ENCODE data around the gene RNF113A.
"Not testable (repeated sequence)": the region's sequence is repeated elsewhere in the genome, so short reads cannot be mapped to it uniquely, and the experiment has no call there.

Gene RNF113A

GRCh38 chrX:119895843-119896326, 24.4 kb upstream of the RNF113A start, which contains the start of gene AKAP14:
TSS of gene AKAP14 (plus strand) at chrX:119895893. CDS start at chrX:119903224, 7,331 bp downstream.
- TF ChIP-seq, protein P1, sequence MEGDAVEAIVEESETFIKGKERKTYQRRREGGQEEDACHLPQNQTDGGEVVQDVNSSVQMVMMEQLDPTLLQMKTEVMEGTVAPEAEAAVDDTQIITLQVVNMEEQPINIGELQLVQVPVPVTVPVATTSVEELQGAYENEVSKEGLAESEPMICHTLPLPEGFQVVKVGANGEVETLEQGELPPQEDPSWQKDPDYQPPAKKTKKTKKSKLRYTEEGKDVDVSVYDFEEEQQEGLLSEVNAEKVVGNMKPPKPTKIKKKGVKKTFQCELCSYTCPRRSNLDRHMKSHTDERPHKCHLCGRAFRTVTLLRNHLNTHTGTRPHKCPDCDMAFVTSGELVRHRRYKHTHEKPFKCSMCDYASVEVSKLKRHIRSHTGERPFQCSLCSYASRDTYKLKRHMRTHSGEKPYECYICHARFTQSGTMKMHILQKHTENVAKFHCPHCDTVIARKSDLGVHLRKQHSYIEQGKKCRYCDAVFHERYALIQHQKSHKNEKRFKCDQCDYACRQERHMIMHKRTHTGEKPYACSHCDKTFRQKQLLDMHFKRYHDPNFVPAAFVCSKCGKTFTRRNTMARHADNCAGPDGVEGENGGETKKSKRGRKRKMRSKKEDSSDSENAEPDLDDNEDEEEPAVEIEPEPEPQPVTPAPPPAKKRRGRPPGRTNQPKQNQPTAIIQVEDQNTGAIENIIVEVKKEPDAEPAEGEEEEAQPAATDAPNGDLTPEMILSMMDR (IDR thresholded peaks at IDR 0.05; ENCODE audit: low read depth, low read length, missing control alignments), result no peak
- no peak within 1 kb of the TSS for H3K4me3 ChIP-seq (ENCODE audit: low read depth, low read length)
- in situ Hi-C loops (cut with HindIII; ENCODE audit: low sequenced_read_pairs), result no loop called here
- no peak for DNase-seq (ENCODE audit: low read depth)

DNA sequence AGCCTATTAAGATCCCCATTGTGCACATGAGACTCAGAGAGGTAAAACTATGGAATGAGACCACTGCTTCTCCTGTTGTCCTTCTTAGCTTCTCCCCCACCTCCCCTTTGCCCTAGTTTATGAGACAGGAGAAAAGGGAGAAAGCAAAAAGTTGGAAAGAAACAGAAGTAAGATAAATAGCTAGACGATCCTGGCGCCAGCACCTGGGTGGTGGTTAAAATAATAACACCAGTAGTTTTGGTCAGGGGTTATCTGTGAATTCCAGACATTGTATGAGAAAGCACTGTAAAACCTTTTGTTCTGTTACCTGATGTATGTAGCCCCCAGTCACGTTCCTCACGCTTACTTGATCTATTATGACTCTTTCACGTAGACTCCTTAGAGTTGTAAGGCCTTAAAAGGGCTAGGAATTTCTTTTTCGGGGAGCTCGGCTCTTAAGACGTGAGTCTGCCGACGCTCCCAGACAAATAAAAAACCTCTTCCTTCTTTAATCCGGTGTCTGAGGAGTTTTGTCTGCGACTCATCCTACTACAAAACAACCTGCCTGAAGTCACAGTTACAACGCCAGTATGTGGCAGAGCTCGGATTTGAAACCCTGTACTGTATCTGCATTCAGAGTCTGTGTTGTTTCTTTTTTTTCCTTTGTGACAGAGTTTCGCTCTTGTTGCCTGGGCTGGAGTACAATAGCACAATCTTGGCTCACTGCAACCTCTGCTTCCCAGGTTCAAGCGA, 20.6 kb upstream of the RNF113A start:
- H3K4me3 ChIP-seq (ENCODE audit: low read depth, low read length); DNase-seq (ENCODE audit: low read depth); in situ Hi-C loops (cut with HindIII; ENCODE audit: low sequenced_read_pairs): not testable (repeated sequence)

DNA sequence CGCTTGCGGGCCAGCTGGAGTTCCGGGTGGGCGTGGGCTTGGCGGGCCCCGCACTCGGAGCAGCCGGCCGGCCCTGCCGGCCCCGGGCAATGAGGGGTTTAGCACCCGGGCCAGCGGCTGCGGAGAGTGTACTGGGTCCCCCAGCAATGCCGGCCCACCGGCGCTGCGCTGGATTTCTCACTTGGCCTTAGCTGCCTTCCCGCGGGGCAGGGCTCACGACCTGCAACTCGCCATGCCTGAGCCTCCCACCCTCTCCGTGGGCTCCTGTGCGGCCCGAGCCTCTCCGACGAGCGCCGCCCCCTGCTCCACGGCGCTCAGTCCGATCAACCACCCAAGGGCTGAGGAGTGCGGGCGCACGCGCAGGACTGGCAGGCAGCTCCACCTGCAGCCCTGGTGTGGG, 19.1 kb upstream of the RNF113A start:
- DNase-seq (ENCODE audit: low read depth); H3K4me3 ChIP-seq (ENCODE audit: low read depth, low read length); in situ Hi-C loops (cut with HindIII; ENCODE audit: low sequenced_read_pairs): not testable (repeated sequence)

DNA sequence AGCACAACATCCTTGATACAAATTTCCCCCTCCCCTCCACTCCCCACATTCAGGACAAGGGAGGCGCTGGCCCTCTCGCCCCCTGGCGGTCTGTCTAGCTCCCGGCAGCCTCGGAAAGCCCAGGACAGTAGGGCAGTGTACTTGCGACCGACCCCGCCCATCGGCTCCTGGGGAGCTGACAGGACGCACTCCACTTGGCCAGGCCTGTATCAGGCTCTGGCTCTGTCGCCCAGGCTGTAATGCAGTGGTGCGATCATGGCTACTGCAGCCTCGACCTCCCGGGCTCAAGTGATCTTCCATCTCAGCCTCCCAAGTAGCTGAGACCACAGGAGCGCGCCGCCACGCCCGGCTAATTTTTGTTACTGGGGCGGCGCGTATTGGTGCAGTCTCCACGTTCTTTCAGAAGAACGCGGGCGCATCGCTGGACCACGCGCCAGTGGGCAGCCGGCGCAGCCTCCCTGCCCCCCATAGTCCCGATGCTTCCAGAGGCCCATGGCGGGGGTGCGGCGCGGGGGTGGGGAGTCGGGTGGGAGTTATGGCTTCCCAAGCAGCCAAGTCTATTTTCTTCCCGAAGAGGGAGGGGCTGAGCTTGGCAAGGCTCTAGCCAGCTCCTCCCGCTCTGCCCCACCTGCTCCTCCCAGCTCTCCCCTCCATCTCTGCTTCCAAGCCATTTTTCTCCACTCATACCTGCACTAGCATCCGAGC, 16.3 kb upstream of the RNF113A start:
- no peak for DNase-seq (ENCODE audit: low read depth)
- in situ Hi-C loops (cut with HindIII; ENCODE audit: low sequenced_read_pairs), result no loop called here
- peak overlapping the region; percentile 34 for H3K4me3 ChIP-seq (ENCODE audit: low read depth, low read length)
- TF ChIP-seq, protein P1 (IDR thresholded peaks at IDR 0.05; ENCODE audit: low read depth, low read length, missing control alignments), result peak; percentile 62

GRCh38 chrX:119885554-119886428, 14.3 kb upstream of the RNF113A start:
- TF ChIP-seq, protein P1 (IDR thresholded peaks at IDR 0.05; ENCODE audit: low read depth, low read length, missing control alignments), result no peak
- in situ Hi-C loops (cut with HindIII; ENCODE audit: low sequenced_read_pairs), result no loop called here
- H3K4me3 ChIP-seq (ENCODE audit: low read depth, low read length), result no peak overlapping the region
- no peak for DNase-seq (ENCODE audit: low read depth)

DNA sequence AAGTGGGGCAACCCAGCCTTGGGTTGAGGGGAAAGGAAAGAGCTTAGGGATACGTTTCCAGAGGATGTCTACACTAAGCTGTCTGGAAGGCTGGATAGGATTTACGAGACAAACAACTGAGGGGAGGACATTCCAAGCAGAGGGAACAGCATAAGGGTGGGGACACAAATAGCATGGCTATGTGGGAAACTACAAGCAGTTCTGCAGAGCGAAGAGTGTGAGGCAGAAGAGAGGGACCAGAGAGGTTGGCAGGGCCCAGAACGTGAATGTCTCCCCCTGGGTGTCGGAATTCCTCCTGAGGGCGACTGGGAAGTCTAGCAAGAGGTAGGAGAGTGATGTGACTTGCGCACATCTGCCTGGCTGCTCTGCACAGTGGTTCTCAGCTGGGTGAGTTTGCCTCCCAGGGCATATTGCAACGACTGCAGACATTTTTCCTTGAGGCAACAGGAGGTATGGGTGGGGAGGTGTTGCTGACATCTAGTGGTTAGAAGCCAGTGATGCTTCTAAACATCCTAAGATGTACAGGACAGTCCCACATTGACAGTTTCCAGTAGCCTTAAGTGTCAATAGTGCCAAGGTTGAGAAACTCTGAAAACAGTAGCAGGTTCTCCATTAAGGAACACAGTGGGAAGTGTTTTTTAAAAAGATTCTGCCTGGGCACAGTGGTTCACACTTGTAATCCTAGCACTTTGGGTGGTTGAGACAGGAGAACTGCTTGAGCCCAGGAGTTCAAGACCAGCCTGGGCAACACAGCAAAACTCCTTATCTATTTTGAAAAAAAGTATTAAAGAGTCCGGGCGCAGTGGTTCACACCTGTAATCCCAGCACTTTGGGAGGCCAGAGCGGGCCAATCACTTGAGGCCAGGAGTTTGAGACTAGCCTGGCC, 9.3 kb upstream of the RNF113A start:
- TF ChIP-seq, protein P1 (IDR thresholded peaks at IDR 0.05; ENCODE audit: low read depth, low read length, missing control alignments), result peak; percentile 72
- in situ Hi-C loops (cut with HindIII; ENCODE audit: low sequenced_read_pairs), result no loop called here
- peak; percentile 18 for DNase-seq (ENCODE audit: low read depth)
- H3K4me3 ChIP-seq (ENCODE audit: low read depth, low read length), result no peak overlapping the region

All from astrocyte of the cerebellum (primary cell).